ENCODE data around the gene TBCD.
"Not testable (repeated sequence)": the region's sequence is repeated elsewhere in the genome, so short reads cannot be mapped to it uniquely, and the experiment has no call there.

TBCD gene

DNA sequence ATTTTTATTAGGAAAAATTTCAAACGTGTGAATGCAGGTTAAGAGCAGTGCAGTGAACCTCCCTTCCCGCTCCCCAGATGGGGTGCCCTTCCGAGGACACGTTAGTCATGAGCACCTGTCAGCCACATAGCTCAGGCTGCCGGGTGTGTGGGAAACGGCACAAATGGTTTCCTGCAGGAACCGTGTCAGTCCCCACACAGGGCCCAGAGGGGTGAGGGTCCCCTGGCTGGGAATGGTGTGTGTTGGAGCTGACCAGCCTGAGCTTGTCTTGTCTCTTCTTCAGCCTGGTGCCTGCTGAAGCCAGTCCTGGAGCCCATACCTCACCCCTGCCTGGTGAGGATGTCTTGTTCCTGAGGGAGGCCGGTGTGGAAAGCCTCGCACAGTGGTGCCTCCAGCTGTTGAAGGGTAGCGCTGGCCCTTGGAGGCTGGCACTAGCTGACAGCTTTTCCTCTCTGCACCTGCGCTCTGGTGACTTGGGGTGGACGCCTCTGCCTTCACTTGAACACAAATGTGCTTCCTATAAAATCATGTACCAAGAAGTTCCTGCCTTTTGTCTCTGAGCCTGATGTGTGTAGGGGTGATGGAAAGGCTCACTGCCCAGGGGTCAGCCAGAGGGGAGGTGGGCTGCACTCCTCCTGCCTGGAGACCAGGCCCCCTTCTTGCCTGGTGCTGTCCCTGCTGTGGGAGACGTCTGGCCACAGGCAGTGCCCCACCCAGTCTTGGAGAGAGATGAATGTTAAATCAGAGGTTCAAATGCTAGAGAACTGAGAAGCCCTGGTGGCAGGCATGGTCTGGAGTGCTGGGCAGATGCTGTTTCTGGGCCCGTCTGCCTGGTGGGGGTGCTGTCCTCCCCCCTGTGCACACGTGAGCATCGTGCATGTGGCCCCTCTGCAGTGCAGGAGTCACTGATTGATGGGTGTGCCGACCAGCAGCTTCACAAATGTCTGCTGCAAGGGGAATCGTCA is 190.6 kb downstream of the TBCD start:
- DNase-seq, result no peak

- DNase-seq, result no peak
Observed at GRCh38 chr17:82943339-82943738, 191.5 kb downstream of the TBCD start.

- no peak for DNase-seq
Observed at GRCh38 chr17:82943751-82944150, 191.9 kb downstream of the TBCD start.

DNA sequence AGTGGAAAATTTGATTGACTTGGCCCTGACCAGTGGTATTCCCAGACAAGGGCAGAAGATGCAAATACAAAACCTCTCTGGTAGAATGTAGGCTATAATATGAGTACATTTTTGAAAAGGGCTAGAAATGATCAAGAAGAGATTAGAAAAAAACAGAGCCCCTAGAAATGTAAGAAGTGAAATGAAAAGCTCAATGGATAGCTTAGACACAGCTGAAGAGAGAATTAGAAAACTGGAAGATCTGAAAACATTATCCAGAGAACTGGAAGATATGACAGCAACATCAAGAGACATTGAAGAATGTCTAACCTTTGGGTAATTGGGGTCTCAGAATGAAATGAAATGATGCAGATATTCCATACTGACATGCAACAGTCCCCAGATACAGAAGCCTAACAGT is 193.1 kb downstream of the TBCD start:
- DNase-seq, result no peak

GRCh38 chr17:82946081-82946480 is 194.2 kb downstream of the TBCD start:
- DNase-seq, result no peak

GRCh38 chr17:82947051-82947991 is 195.5 kb downstream of the TBCD start:
- no peak for DNase-seq

GRCh38 chr17:82948081-82948511 is 196.2 kb downstream of the TBCD start:
- DNase-seq, result no peak

DNA sequence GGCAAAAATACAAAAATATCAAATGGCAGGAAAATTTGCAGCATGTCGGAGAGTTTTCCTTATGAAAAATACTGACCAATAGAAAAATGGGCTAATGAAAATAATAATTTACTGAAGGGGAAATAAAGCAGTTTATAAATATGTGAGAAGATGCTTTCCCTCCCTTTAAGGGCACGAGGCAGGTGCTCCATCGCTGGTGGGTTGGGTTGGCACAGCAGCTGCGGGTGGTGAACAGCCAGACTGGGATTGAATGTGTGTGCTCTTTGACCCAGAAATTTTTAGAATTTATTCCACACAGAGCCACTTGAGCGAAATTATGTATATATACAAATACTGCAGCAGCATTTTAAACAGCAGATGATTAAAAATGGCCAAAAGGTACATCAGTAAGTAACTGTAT is 197.1 kb downstream of the TBCD start:
- DNase-seq, result no peak

DNA sequence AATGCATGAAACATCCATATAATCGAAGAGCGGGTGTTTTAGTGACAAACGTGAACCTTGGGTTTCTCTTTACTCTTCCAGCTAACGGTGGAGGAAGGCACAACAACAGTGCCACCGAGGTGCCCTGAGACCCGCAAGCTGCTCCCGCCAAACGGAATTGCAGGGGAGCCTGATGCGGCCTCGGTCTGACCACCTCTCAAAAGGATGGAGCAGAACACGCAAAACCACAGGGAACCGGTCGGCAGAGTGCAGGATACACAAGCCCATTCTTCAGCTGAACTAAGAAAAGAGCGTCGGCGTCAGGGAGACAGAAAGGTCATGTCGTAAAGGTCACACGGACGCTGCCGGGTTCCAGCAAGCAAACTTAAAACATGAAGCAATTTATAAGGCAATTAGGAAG is 197.5 kb downstream of the TBCD start:
- no peak for DNase-seq

- DNase-seq, result no peak
Observed at GRCh38 chr17:82949984-82950383, 198.1 kb downstream of the TBCD start.

GRCh38 chr17:82950525-82951102 is 198.7 kb downstream of the TBCD start:
- no peak for DNase-seq

GRCh38 chr17:82952019-82952418 is 200.2 kb downstream of the TBCD start:
- no peak for DNase-seq

DNA sequence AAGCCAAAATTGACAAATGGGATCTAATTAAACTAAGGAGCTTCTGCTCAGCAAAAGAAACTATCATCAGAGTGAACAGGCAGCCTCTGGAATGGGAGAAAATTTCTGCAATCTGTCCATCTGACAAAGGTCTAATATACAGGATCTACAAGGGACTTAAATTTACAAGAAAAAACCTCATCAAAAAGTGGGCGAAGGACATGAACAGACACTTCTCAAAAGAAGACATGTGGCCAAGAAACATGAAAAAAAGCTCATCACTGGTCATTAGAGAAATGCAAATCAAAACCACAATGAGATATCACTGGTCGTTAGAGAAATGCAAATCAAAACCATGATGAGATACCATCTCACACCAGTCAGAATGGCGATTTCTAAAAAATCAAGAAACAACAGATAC is 203.2 kb downstream of the TBCD start:
- DNase-seq, result not testable (repeated sequence)

DNA sequence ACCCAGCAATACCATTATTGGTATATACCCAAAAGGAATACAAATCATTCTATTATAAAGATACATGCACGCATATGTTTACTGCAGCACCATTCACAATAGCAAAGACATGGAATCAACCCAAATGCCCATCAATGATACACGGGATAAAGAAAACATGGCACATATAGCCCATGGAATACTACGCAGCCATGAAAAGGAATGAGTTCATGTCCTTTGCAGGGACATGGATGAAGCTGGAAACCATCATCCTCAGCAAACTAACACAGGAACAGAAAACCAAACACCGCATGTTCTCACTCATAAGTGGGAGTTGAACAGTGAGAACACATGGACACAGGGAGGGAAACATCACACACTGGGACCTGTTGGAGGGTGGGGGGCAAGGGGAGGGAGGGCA is 203.8 kb downstream of the TBCD start:
- DNase-seq, result not testable (repeated sequence)

- no peak for DNase-seq
Observed at GRCh38 chr17:82956146-82956725, 204.4 kb downstream of the TBCD start.

DNA sequence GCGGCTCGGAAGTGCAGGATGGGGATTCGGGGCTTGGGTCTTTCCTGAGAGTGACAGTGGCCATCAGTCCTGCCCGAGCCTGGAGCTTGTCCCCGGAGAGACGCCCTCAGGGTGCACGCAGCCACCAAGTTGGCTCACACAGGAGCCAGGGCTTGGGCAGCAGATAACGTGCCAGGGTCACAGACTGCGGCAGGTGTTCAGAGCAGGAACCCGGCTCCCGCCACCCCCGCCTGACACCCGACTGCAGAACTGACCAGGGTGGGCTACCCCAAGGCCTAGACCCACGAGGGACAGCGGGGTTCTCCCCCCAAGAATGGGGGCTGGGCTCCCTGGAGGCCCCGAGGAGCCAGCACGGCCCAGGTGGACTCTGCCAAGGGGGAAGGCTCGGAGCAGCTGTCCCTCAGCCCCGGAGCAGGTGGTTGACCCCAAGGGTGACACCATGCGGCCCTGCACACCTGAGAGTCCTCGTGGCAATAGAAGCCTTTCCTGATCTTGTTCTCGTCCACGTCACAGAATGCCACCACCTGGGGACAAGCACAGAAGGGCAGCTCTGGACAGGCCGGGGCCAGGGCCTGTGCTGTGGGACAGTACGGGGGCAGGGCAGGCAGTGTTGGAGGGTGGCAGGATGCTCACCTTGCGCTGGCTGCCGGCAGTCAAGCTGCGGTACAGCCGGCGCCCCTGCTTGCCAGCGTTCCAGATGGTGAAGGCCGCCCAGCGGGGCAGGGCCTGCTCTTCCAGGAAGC is 205.0 kb downstream of the TBCD start:
- DNase-seq, result no peak

DNA sequence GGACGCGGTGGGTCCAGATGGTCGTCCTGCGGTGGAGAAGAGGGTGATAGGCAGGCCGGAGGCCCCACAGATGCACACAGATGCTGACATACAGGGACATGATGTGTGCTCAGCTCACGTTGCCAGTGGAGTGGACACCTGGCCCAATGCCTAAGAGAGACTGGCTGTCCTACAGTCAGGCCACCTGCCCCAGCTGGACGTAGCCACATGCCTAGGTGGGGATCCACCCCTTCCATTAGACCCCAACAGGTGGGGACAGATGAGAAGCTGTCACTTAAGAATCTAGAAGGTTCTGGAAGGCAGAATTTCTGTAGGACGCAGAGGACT is 205.6 kb downstream of the TBCD start:
- no peak for DNase-seq

DNA sequence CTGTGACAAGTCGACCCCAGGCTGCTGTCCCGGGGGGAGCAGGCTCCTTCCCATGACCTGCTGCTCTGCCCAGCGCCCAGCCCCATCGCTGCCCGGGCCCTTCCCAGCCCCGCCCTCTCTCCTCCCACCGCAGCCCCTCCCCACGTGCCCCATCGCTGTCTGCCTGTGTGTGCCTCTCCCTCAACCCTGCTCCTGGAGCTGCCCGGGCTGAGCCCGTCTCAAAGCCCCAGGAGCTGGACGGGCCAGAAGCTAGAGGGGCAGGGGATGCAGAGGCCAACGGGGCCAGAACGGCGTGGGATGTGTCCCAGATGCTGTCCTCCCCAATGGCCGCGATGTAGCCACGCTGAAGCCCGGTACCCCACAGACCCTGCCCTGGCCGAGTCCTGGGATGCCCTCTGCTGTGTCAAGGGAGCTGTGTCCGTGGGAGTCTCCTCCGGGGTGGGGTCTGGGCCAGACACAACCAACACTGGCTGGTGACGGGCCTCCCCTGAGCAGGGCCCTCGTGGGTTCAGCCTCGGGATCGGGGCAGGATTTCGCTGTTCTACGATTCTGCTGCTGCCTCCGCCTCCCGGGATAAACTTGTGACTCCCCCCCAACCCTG is 206.2 kb downstream of the TBCD start:
- no peak for DNase-seq

GRCh38 chr17:82959242-82959930 is 207.5 kb downstream of the TBCD start:
- DNase-seq, result no peak

- DNase-seq, result no peak
Observed at GRCh38 chr17:82959990-82960418, 208.1 kb downstream of the TBCD start.
